Suprapubic skin (tissue), 4 donors: ENCODE measurements around the gene SLC35F2.

Experiments
- CTCF ChIP-seq, 2 donors: fragments of 200-600 bp in 1 of 2; fragments of 450-650 bp in 1 of 2; sonication (generic) in 1 of 2; IDR thresholded peaks; one replicate each; pipeline ENCODE4 v1.5.1; 2016 to 2019; ENCODE audit warnings: antibody characterized with exemption in 2 of 2, mild to moderate bottlenecking in 1 of 2, moderate library complexity in 1 of 2
- EP300 ChIP-seq: sonication (generic); formaldehyde crosslinking; IDR thresholded peaks from one replicate; pipeline ENCODE4 v1.6.1; 2017; ENCODE audit warnings: antibody characterized with exemption
- POLR2A ChIP-seq, 2 donors: fragments of 450-650 bp; IDR thresholded peaks; one replicate each; pipeline ENCODE4 v1.6.1; 2017; ENCODE audit warnings: antibody characterized with exemption in 2 of 2, mild to moderate bottlenecking in 2 of 2, moderate library complexity in 2 of 2
- POLR2AphosphoS5 ChIP-seq, 3 donors: sonication (generic); formaldehyde crosslinking; IDR thresholded peaks; one replicate each; pipeline ENCODE4 v1.6.1; 2017; ENCODE audit warnings: antibody characterized with exemption in 3 of 3

- TF ChIP-seq CTCF (IDR thresholded peaks at IDR 0.05) (no peak), POLR2AphosphoS5 (IDR thresholded peaks at IDR 0.05) (no peak), POLR2A (IDR thresholded peaks at IDR 0.05) (no peak), EP300 (no peak)
Observed at GRCh38 chr11:107752949-107753822, 105.4 kb downstream of the SLC35F2 start.
